ENCODE results near the gene BANF2. TPM values are rescaled to one million over a fixed set of nuclear protein-coding genes. Genes with fewer than 3 reads are reported as not detected.

BANF2 gene
- total RNA-seq, 1 donor from 2014 or later, result not detected

GRCh38 chr20:17734374-17734773, 34.6 kb downstream of the BANF2 start:
- H3K4me3 Mint-ChIP-seq (ENCODE audit: low read depth), result no peak overlapping the region
- peaks cover 2% of the 10 kb centered on the region for H3K36me3 Mint-ChIP-seq (ENCODE audit: insufficient read depth)
- DNase-seq (ENCODE audit: low spot score, unreplicated experiment), result no peak
- H3K27ac Mint-ChIP-seq, result peak overlapping the region; percentile 84
- H3K4me1 Mint-ChIP-seq (ENCODE audit: low read depth), result peaks cover 15% of the 10 kb centered on the region
- H3K9me3 Mint-ChIP-seq (ENCODE audit: low read depth), result peaks cover 19% of the 10 kb centered on the region
- TF ChIP-seq CTCF (IDR thresholded peaks at IDR 0.05; ENCODE audit: unreplicated experiment), result no peak
- H3K27me3 Mint-ChIP-seq, result peaks cover 11% of the 10 kb centered on the region

- H3K4me1 Mint-ChIP-seq (ENCODE audit: low read depth), result peaks cover 15% of the 10 kb centered on the region
- peak overlapping the region; percentile 84 for H3K27ac Mint-ChIP-seq
- H3K9me3 Mint-ChIP-seq (ENCODE audit: low read depth), result peaks cover 21% of the 10 kb centered on the region
- no peak for DNase-seq (ENCODE audit: low spot score, unreplicated experiment)
- H3K36me3 Mint-ChIP-seq (ENCODE audit: insufficient read depth), result peaks cover 2% of the 10 kb centered on the region
- no peak for TF ChIP-seq CTCF (IDR thresholded peaks at IDR 0.05; ENCODE audit: unreplicated experiment)
- H3K27me3 Mint-ChIP-seq, result peaks cover 9% of the 10 kb centered on the region
- no peak overlapping the region for H3K4me3 Mint-ChIP-seq (ENCODE audit: low read depth)
Observed at GRCh38 chr20:17735206-17735804, 35.5 kb downstream of the BANF2 start.

DNA sequence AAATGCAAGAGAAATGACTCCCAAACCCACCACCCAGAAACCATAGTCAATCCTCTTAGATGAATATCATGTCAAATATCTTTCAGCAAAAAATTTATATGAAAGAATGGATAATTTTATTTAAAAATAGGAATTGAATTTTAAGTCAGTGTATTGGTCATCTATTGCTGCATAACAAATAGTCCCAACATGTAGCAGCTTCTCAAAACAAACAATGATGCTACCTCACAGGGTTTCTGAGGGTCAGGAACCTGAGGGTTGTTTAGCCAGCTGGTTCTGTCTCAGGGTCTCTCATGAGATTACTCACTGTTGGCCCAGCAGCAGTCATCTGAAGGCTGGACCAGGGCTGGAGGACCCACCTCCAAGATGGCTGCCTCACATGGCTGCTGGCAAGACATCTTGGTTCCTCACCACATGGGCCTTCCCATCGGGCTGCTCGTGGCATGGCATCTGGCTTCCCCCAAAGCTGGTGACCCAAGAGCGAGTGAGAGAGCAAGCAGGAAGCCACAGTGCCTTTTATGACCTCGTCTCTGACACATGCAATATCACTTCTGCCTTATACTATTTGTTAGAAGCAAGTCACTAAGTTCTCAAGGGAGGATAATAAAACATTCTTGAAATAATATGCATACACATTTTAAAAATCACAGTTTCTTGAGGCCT, 36.3 kb downstream of the BANF2 start:
- Mint-ChIP-seq H3K4me1 (ENCODE audit: low read depth) (peaks cover 15% of the 10 kb centered on the region), H3K36me3 (ENCODE audit: insufficient read depth) (peaks cover 2% of the 10 kb centered on the region), H3K27ac (no peak overlapping the region), H3K4me3 (ENCODE audit: low read depth) (no peak overlapping the region), H3K9me3 (ENCODE audit: low read depth) (peaks cover 21% of the 10 kb centered on the region), H3K27me3 (peaks cover 3% of the 10 kb centered on the region)
- no peak for DNase-seq (ENCODE audit: low spot score, unreplicated experiment)
- TF ChIP-seq CTCF (IDR thresholded peaks at IDR 0.05; ENCODE audit: unreplicated experiment), result no peak

- TF ChIP-seq CTCF (IDR thresholded peaks at IDR 0.05; ENCODE audit: unreplicated experiment), result no peak
- peaks cover 21% of the 10 kb centered on the region for H3K9me3 Mint-ChIP-seq (ENCODE audit: low read depth)
- no peak overlapping the region for H3K4me3 Mint-ChIP-seq (ENCODE audit: low read depth)
- peaks cover 15% of the 10 kb centered on the region for H3K4me1 Mint-ChIP-seq (ENCODE audit: low read depth)
- no peaks in the 10 kb centered on the region for H3K27me3 Mint-ChIP-seq
- no peak overlapping the region for H3K27ac Mint-ChIP-seq
- peaks cover 2% of the 10 kb centered on the region for H3K36me3 Mint-ChIP-seq (ENCODE audit: insufficient read depth)
- DNase-seq (ENCODE audit: low spot score, unreplicated experiment), result no peak
Observed at GRCh38 chr20:17738154-17738553, 38.4 kb downstream of the BANF2 start.

DNA sequence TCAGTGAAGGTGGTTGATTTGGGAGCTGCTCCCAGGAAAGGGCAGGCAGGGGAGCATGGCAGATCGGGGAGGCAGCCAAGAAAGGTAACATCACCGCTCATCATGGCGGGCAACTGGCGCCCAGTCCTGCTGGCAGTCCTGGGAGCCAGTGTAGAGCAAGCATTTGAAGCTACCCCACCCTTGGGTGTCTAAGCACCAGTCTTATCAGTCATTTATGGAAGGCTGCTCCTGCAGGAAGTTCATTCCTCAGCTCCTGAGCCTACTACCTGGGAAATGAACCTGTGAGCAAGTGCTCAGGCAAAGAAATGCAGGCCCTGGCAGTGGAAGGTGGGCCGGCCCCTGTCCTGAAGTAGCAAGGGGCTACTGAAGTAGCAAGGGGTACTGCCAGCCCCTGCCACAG, 41.5 kb downstream of the BANF2 start:
- H3K4me3 Mint-ChIP-seq (ENCODE audit: low read depth), result no peak overlapping the region
- H3K4me1 Mint-ChIP-seq (ENCODE audit: low read depth), result no peaks in the 10 kb centered on the region
- H3K36me3 Mint-ChIP-seq (ENCODE audit: insufficient read depth), result peaks cover 2% of the 10 kb centered on the region
- H3K27me3 Mint-ChIP-seq, result peaks cover 5% of the 10 kb centered on the region
- H3K27ac Mint-ChIP-seq, result no peak overlapping the region
- no peak for TF ChIP-seq CTCF (IDR thresholded peaks at IDR 0.05; ENCODE audit: unreplicated experiment)
- DNase-seq (ENCODE audit: low spot score, unreplicated experiment), result no peak
- peaks cover 19% of the 10 kb centered on the region for H3K9me3 Mint-ChIP-seq (ENCODE audit: low read depth)

All from progenitor cell of endocrine pancreas (in vitro differentiated cells).